IPS DF 4.7 (cell line): ENCODE data around the gene C11orf98.

Experiments used
- DNase-seq: peaks from one replicate; pipeline ENCODE4 v3.0.0-alpha.2; 2013; ENCODE audit warnings: low spot score; ENCODE audit errors: extremely low read depth

C11orf98 gene

GRCh38 chr11:62613291-62613778 lies 51.7 kb downstream of the C11orf98 start:
- no peak for DNase-seq
